Upper lobe of left lung (tissue), 6 donors: ENCODE data around the gene PIGU. TPM values are rescaled to one million over a fixed set of nuclear protein-coding genes. Genes with fewer than 3 reads are reported as not detected.

ENCODE experiments used
- ATAC-seq, 2 donors: fragments of 200-7000 bp; cut with Tn5 transposase; one replicate each; pipeline ENCODE4 v1.9.1; 2022; ENCODE audit warnings: mild to moderate bottlenecking in 2 of 2, moderate library complexity in 2 of 2; ENCODE audit not compliant: low FRiP score in 2 of 2
- DNase-seq, 2 donors: peaks; one replicate each; pipeline ENCODE4 v3.0.0-alpha.2; 2019 to 2020
- H3K27ac ChIP-seq, 4 donors: fragments of 200-600 bp; sonication (generic); one replicate each; pipeline ENCODE4 v1.5.1; 2016 to 2019
- H3K27me3 ChIP-seq, 4 donors: fragments of 200-600 bp; sonication (generic); one replicate each; pipeline ENCODE4 v1.5.1; 2017 to 2019
- H3K36me3 ChIP-seq, 4 donors: fragments of 200-600 bp; sonication (generic); one replicate each; pipeline ENCODE4 v1.5.1; 2016 to 2019
- H3K4me1 ChIP-seq, 4 donors: fragments of 200-600 bp; sonication (generic); one replicate each; pipeline ENCODE4 v1.5.1; 2018 to 2019
- H3K4me3 ChIP-seq, 4 donors: fragments of 200-600 bp; sonication (generic); one replicate each; pipeline ENCODE4 v1.5.1; 2017 to 2019; ENCODE audit warnings: mild to moderate bottlenecking in 2 of 4, moderate library complexity in 1 of 4
- H3K9me3 ChIP-seq, 4 donors: fragments of 200-600 bp; sonication (generic); one replicate each; pipeline ENCODE4 v1.5.1; 2018 to 2019
- CTCF ChIP-seq, 6 experiments: fragments of 450-650 bp in 4 of 6; fragments of 200-600 bp in 2 of 6; sonication (generic) in 2 of 6; IDR thresholded peaks; one replicate each; pipeline ENCODE4 v1.5.1; 2016 to 2019; ENCODE audit warnings: antibody characterized with exemption in 6 of 6
- EP300 ChIP-seq, 4 donors: sonication (generic); formaldehyde crosslinking; IDR thresholded peaks; one replicate each; pipeline ENCODE4 v1.5.1; 2017; ENCODE audit warnings: antibody characterized with exemption in 4 of 4, control low read depth in 2 of 4
- POLR2A ChIP-seq, 4 donors: fragments of 450-650 bp; IDR thresholded peaks; one replicate each; pipeline ENCODE4 v1.5.1; 2016 to 2017; ENCODE audit warnings: antibody characterized with exemption in 4 of 4, mild to moderate bottlenecking in 2 of 4
- POLR2AphosphoS5 ChIP-seq, 2 donors: sonication (generic); formaldehyde crosslinking; IDR thresholded peaks; one replicate each; pipeline ENCODE4 v1.5.1; 2017; ENCODE audit warnings: antibody characterized with exemption in 2 of 2
- WGBS, 2 donors: methylation state at CpG; one replicate each; pipeline ENCODE4 v1.1.5; 2017 to 2018; 5-methylcytosine and 5-hydroxymethylcytosine counted together
- total RNA-seq, 6 donors: library from RNA; depleted of rRNA in 4 of 6; stranded (reverse); fragments of >200 nt in 4 of 6; gene quantifications; one replicate each; pipeline versions ENCODE4 v1.1.0 to v1.2.1, GENCODE V29; 2016 to 2021
- donor health status: DM: no; HTN: no; CAD: no; lungs with moderate emphysema.
- donor health status: DM: no; HTN: yes; CAD: no; lungs with severe emphysema.

PIGU gene
- total RNA-seq, 6 donors from 2014 or later, result 8.0 to 17.1 (median 12.7) TPM

GRCh38 chr20:34644951-34645350 is 31.9 kb downstream of the PIGU start:
- ATAC-seq, result no peak
- Histone ChIP-seq H3K27ac (no peak overlapping the region), H3K36me3 (no peaks in the 10 kb centered on the region), H3K27me3 (no peaks in the 10 kb centered on the region), H3K9me3 (no peaks in the 10 kb centered on the region), H3K4me1 (peaks cover 0 to 3% (median 0%) of the 10 kb centered on the region in 4 donors), H3K4me3 (no peak overlapping the region)
- WGBS, 2 donors, result 100% methylated on average over 1 of the region's 1 CpG
- TF ChIP-seq CTCF (IDR thresholded peaks at IDR 0.05), result no peak
- no peak for TF ChIP-seq POLR2AphosphoS5 (IDR thresholded peaks at IDR 0.05)
- no peak for TF ChIP-seq EP300 (IDR thresholded peaks at IDR 0.05)
- no peak for TF ChIP-seq POLR2A (IDR thresholded peaks at IDR 0.05)
- no peak for DNase-seq

DNA sequence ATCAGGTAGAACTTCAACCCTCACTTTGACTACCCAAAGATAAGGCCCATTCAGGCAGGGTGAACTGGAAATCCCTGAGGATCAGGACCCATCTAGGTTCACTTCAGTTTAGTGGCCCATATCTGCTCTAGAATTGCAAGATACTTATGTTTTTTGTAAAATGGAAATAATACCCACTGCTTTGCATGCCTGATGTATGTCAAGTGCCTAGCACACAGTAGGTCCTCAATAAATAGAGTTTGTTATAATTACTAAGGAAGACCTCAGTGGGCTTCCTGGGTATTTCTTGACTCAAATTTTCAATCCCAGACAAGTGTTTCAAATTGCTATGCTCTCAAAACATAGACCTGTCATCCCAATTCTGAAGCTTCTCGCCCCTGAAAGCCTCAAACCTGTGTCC is 32.5 kb downstream of the PIGU start:
- Histone ChIP-seq H3K9me3 (no peaks in the 10 kb centered on the region), H3K36me3 (no peaks in the 10 kb centered on the region), H3K4me1 (peaks cover 0 to 3% (median 0%) of the 10 kb centered on the region in 4 donors), H3K4me3 (no peak overlapping the region), H3K27ac (no peak overlapping the region), H3K27me3 (no peaks in the 10 kb centered on the region)
- no peak for TF ChIP-seq CTCF (IDR thresholded peaks at IDR 0.05)
- TF ChIP-seq POLR2A (IDR thresholded peaks at IDR 0.05), result no peak
- no peak for TF ChIP-seq POLR2AphosphoS5 (IDR thresholded peaks at IDR 0.05)
- no peak for TF ChIP-seq EP300 (IDR thresholded peaks at IDR 0.05)
- WGBS, 2 donors, result 93 to 96% methylated on average over 1 of the region's 1 CpG
- DNase-seq (no peak), ATAC-seq (no peak)

DNA sequence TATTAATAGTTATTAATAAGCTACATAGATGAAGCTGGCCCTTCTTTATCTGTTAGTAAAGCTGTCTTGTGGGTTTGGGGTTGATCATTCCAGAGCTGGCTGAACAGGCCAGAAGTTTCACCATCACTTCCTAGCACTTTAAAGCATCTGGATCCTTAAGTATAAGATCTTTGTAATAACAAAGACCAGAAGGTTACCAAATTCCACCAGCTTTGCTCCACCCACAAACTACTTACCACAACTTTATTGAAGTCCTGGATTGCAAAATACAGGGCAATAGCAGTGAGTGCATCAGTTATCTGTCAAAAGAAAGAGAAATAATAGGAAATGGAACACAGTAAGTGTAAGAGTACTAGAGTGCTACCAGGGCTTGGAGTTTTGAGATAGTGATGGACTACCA is 33.0 kb downstream of the PIGU start:
- Histone ChIP-seq H3K36me3 (no peaks in the 10 kb centered on the region), H3K4me3 (no peak overlapping the region), H3K27me3 (no peaks in the 10 kb centered on the region), H3K4me1 (peaks cover 0 to 3% (median 0%) of the 10 kb centered on the region in 4 donors), H3K27ac (no peak overlapping the region), H3K9me3 (no peaks in the 10 kb centered on the region)
- ATAC-seq, result no peak
- peak in 1 of 2 donors; percentile 22 for DNase-seq
- TF ChIP-seq POLR2A (IDR thresholded peaks at IDR 0.05), result no peak
- TF ChIP-seq EP300 (IDR thresholded peaks at IDR 0.05), result no peak
- no peak for TF ChIP-seq POLR2AphosphoS5 (IDR thresholded peaks at IDR 0.05)
- TF ChIP-seq CTCF (IDR thresholded peaks at IDR 0.05), result no peak

GRCh38 chr20:34642009-34642408 is 34.9 kb downstream of the PIGU start:
- DNase-seq, result no peak
- TF ChIP-seq POLR2AphosphoS5 (IDR thresholded peaks at IDR 0.05), result no peak
- H3K36me3 ChIP-seq, result no peaks in the 10 kb centered on the region
- WGBS, 2 donors, result 54 to 67% methylated on average over 1 of the region's 1 CpG
- H3K27me3 ChIP-seq, result no peaks in the 10 kb centered on the region
- ATAC-seq, result no peak
- no peaks in the 10 kb centered on the region for H3K9me3 ChIP-seq
- no peak overlapping the region for H3K27ac ChIP-seq
- H3K4me1 ChIP-seq, result peaks cover 0 to 3% (median 0%) of the 10 kb centered on the region in 4 donors
- H3K4me3 ChIP-seq, result no peak overlapping the region

DNA sequence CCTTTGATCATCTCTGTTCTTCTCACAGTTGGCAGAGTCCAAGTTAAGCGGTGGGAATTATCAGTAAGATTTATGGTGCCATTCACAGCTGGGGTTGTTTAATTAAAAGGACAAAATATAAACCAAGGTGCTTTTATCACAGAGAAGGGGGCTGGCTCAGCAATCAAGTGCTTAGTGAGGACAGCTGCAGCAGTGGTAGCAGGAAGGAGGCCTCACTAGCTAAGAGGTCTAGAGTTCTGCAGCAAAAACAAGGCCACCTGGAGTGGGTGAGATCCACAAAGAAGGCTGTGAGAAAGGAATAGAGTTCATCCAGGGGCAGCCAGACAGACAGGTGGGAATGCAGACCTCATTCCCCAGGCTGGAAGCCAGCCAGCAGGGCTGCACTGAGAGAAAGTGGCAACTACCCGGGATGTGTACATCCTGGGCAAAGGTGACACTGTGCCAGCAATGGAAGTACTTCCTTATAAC is 37.1 kb downstream of the PIGU start:
- Histone ChIP-seq H3K9me3 (no peaks in the 10 kb centered on the region), H3K4me3 (no peak overlapping the region), H3K27me3 (no peaks in the 10 kb centered on the region), H3K27ac (no peak overlapping the region), H3K36me3 (peaks cover 0 to 1% (median 0%) of the 10 kb centered on the region in 4 donors), H3K4me1 (peaks cover 0 to 5% (median 3%) of the 10 kb centered on the region in 4 donors)
- 64 to 83% methylated on average over 2 of the region's 2 CpGs for WGBS, 2 donors
- DNase-seq, result no peak
- TF ChIP-seq EP300 (IDR thresholded peaks at IDR 0.05) (no peak), POLR2AphosphoS5 (IDR thresholded peaks at IDR 0.05) (no peak)
- no peak for ATAC-seq

GRCh38 chr20:34638532-34638931 is 38.4 kb downstream of the PIGU start:
- H3K27ac ChIP-seq, result no peak overlapping the region
- ATAC-seq (no peak), DNase-seq (no peak)
- peaks cover 0 to 5% (median 1%) of the 10 kb centered on the region in 4 donors for H3K4me1 ChIP-seq
- peaks cover 0 to 14% (median 0%) of the 10 kb centered on the region in 4 donors for H3K36me3 ChIP-seq
- H3K9me3 ChIP-seq, result no peaks in the 10 kb centered on the region
- no peak overlapping the region for H3K4me3 ChIP-seq
- TF ChIP-seq EP300 (IDR thresholded peaks at IDR 0.05), result no peak
- TF ChIP-seq POLR2A (IDR thresholded peaks at IDR 0.05), result no peak
- TF ChIP-seq POLR2AphosphoS5 (IDR thresholded peaks at IDR 0.05), result no peak
- no peak for TF ChIP-seq CTCF (IDR thresholded peaks at IDR 0.05)
- 95 to 99% methylated on average over 3 of the region's 3 CpGs for WGBS, 2 donors
- no peaks in the 10 kb centered on the region for H3K27me3 ChIP-seq
